B cell (primary cell): ENCODE data around the gene SIAH2.

Source experiments
- EZH2 ChIP-seq: IDR thresholded peaks from 2 replicates; pipeline ENCODE4 v1.6.1; 2012; ENCODE audit warnings: borderline replicate concordance, low read depth, mild to moderate bottlenecking, moderate library complexity, low read length; ENCODE audit not compliant: insufficient read depth, poor library complexity, severe bottlenecking
- TF ChIP-seq, protein P1 (sequence below): fragments of 200-600 bp; IDR thresholded peaks from one replicate; pipeline ENCODE4 v1.8.0; 2022; ENCODE audit warnings: antibody characterized with exemption, mild to moderate bottlenecking

DNA sequence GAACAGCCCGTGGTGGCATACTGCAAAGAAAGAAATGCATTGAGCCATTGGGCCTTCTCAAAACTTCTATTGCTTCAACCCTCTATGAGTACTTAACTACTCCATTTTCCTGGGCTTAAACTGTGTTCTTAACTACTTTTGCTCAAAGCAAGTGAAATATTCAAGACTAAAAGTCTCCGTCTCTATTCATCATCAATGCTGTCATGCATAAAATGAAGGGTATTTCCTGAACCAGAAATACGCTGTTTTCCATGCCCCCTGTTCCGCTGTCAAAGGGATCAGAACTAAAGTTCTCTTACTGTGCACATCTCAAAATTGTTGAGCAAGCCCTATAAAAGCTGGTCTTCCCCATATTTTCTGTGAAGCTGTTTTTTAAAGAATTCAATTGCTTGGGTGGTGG lies 20.3 kb downstream of the SIAH2 start:
- TF ChIP-seq, protein P1, sequence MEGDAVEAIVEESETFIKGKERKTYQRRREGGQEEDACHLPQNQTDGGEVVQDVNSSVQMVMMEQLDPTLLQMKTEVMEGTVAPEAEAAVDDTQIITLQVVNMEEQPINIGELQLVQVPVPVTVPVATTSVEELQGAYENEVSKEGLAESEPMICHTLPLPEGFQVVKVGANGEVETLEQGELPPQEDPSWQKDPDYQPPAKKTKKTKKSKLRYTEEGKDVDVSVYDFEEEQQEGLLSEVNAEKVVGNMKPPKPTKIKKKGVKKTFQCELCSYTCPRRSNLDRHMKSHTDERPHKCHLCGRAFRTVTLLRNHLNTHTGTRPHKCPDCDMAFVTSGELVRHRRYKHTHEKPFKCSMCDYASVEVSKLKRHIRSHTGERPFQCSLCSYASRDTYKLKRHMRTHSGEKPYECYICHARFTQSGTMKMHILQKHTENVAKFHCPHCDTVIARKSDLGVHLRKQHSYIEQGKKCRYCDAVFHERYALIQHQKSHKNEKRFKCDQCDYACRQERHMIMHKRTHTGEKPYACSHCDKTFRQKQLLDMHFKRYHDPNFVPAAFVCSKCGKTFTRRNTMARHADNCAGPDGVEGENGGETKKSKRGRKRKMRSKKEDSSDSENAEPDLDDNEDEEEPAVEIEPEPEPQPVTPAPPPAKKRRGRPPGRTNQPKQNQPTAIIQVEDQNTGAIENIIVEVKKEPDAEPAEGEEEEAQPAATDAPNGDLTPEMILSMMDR = no peak
- TF ChIP-seq EZH2 = no peak
